Mucosa of rectum (tissue), 2 donors: Measurements from ENCODE around the gene TCFL5.

ENCODE experiments used
- H3K27ac ChIP-seq, 2 donors: one replicate each; pipeline ENCODE4 v1.7.0; 2013; ENCODE audit warnings: inconsistent platforms in 2 of 2, low read depth in 2 of 2, low read length in 2 of 2
- H3K27me3 ChIP-seq, 2 donors: one replicate each; pipeline ENCODE4 v1.7.0; 2013; ENCODE audit warnings: low read length in 2 of 2; ENCODE audit not compliant: control insufficient read depth in 2 of 2, insufficient read depth in 2 of 2
- H3K36me3 ChIP-seq, 2 donors: one replicate each; pipeline ENCODE4 v1.7.0; 2013; ENCODE audit warnings: low read length in 2 of 2; ENCODE audit not compliant: control insufficient read depth in 2 of 2, insufficient read depth in 2 of 2
- H3K4me1 ChIP-seq, 2 donors: one replicate each; pipeline ENCODE4 v1.7.0; 2013; ENCODE audit warnings: low read length in 2 of 2, mild to moderate bottlenecking in 1 of 2; ENCODE audit not compliant: control insufficient read depth in 2 of 2, insufficient read depth in 2 of 2
- H3K4me3 ChIP-seq, 2 donors: one replicate each; pipeline ENCODE4 v1.7.0; 2013; ENCODE audit warnings: low read length in 2 of 2
- H3K9ac ChIP-seq, 2 donors: one replicate each; pipeline ENCODE4 v1.7.0; 2013; ENCODE audit warnings: low read length in 2 of 2, low read depth in 1 of 2, mild to moderate bottlenecking in 1 of 2
- H3K9me3 ChIP-seq, 2 donors: one replicate each; pipeline ENCODE4 v1.7.0; 2013; ENCODE audit warnings: low read length in 2 of 2; ENCODE audit not compliant: control insufficient read depth in 2 of 2
- donor health status: healthy.
- donor health status: Normal muscosa, but diverticular disease.

TCFL5 gene

GRCh38 chr20:62797671-62798532 is 63.7 kb downstream of the TCFL5 start:
- peaks cover 36 to 38% of the 10 kb centered on the region in 2 donors for H3K4me1 ChIP-seq
- H3K9me3 ChIP-seq = no peaks in the 10 kb centered on the region
- peak overlapping the region; percentile 79 to 84 for H3K27ac ChIP-seq
- H3K36me3 ChIP-seq = peaks cover 16% of the 10 kb centered on the region in 2 donors
- H3K27me3 ChIP-seq = no peaks in the 10 kb centered on the region
- peak overlapping the region in 1 of 2 donors; percentile 3 for H3K4me3 ChIP-seq
- H3K9ac ChIP-seq = peak overlapping the region; percentile 32 to 67

- Histone ChIP-seq H3K9me3 (no peaks in the 10 kb centered on the region), H3K27me3 (no peaks in the 10 kb centered on the region), H3K36me3 (peaks cover 16% of the 10 kb centered on the region in 2 donors), H3K27ac (peak overlapping the region; percentile 70 to 89), H3K9ac (peak overlapping the region; percentile 32 to 68), H3K4me1 (peaks cover 36 to 38% of the 10 kb centered on the region in 2 donors), H3K4me3 (peak overlapping the region; percentile 74 to 76)
These were observed 64.7 kb downstream of the TCFL5 start for GRCh38 chr20:62796699-62797491.

DNA sequence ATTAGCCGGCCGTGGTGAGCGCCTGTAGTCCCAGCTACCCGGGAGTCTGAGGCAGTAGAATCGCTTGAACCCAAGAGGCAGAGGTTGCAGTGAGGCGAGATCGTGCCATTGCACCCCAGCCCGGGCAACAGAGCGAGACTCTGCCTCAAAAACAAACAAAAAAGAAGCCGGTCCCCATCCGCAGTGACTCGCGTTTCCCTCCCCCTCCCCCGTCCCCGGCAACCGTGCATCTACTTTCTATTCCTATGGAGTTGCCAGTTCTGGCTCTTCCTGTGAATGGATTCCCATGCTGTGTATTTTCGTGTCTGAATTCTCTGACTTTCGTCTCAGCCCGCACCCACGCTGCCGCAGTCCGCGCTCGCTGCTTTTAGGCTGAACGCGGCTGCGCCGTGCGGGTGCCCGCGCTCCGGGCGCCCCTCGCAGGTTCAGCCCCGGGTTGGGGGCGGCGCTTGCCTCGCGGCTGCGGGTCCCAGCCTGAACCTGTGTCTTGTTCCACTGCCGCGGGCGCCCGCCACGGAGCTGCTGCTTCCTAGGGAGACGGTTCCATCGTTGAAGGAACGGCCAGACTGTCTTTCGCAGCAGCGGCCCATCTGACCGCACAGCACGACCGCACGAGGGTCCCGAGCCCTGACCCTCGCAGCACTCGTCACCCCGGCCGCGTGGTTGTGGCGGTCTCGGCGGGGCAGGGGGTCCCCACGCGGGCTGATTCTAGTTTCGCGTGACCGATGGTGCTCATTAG is 66.4 kb downstream of the TCFL5 start:
- Histone ChIP-seq H3K9ac (peak overlapping the region; percentile 72 to 91), H3K4me1 (peaks cover 36 to 38% of the 10 kb centered on the region in 2 donors), H3K27ac (peak overlapping the region; percentile 89 to 95), H3K9me3 (no peaks in the 10 kb centered on the region), H3K27me3 (no peaks in the 10 kb centered on the region), H3K4me3 (peak overlapping the region; percentile 70 to 76), H3K36me3 (peaks cover 11 to 13% of the 10 kb centered on the region in 2 donors)

GRCh38 chr20:62794007-62794724 is 67.5 kb downstream of the TCFL5 start:
- H3K27me3 ChIP-seq = no peaks in the 10 kb centered on the region
- no peaks in the 10 kb centered on the region for H3K9me3 ChIP-seq
- H3K9ac ChIP-seq = peak overlapping the region; percentile 85 to 91
- H3K4me3 ChIP-seq = peak overlapping the region; percentile 70 to 76
- peak overlapping the region; percentile 89 to 95 for H3K27ac ChIP-seq
- H3K4me1 ChIP-seq = peaks cover 36 to 38% of the 10 kb centered on the region in 2 donors
- H3K36me3 ChIP-seq = peaks cover 5% of the 10 kb centered on the region in 2 donors

GRCh38 chr20:62793757-62794006 is 67.9 kb downstream of the TCFL5 start:
- peaks cover 36% of the 10 kb centered on the region in 2 donors for H3K4me1 ChIP-seq
- H3K9ac ChIP-seq = peak overlapping the region; percentile 70 to 74
- no peaks in the 10 kb centered on the region for H3K9me3 ChIP-seq
- H3K27ac ChIP-seq = peak overlapping the region; percentile 88 to 94
- peaks cover under 1% of the 10 kb centered on the region in 2 donors for H3K36me3 ChIP-seq
- peak overlapping the region; percentile 61 to 64 for H3K4me3 ChIP-seq
- no peaks in the 10 kb centered on the region for H3K27me3 ChIP-seq

GRCh38 chr20:62792940-62793756 is 68.5 kb downstream of the TCFL5 start:
- Histone ChIP-seq H3K9ac (peak overlapping the region; percentile 70 to 74), H3K27me3 (no peaks in the 10 kb centered on the region), H3K4me3 (peak overlapping the region; percentile 61 to 64), H3K9me3 (no peaks in the 10 kb centered on the region), H3K4me1 (peaks cover 31 to 32% of the 10 kb centered on the region in 2 donors), H3K36me3 (no peaks in the 10 kb centered on the region), H3K27ac (peak overlapping the region; percentile 88 to 94)

DNA sequence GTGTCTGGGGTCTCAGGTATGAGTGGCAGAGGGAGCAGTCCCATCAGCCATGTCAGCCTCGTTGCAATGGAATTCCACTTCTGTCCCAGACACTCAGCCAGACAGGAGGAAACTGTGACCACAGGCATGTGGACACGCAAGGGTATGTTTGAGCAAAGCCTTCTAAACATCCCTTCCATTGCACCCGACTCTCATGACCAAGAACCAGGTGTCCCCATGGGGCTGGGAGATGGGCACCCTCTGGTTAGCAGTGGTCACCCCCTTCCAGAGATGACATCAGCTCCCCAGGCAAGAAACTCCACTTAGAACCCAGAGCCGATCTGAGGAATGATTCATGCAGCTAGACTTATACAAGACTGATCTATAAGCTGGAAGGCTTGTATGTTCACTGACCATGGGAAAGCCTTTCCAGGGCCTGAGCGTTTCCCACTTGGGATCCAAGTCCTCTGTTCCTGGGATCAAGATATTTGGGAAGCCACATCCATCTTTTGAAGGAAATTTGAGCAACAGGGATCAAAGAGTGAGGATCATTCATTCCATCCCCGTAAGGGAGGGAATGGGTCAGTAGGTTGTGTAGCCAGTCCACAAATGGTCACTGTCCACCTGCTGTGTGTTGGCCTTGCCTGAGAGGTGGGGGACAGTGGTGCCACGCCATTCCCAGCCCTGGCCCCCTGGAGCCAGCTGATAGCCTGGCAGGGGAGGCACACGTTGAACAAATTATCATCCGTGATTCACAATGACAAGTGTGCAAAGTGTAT is 69.3 kb downstream of the TCFL5 start:
- Histone ChIP-seq H3K36me3 (no peaks in the 10 kb centered on the region), H3K9me3 (no peaks in the 10 kb centered on the region), H3K4me3 (no peak overlapping the region), H3K4me1 (peaks cover 23 to 24% of the 10 kb centered on the region in 2 donors), H3K27ac (no peak overlapping the region), H3K27me3 (no peaks in the 10 kb centered on the region), H3K9ac (no peak overlapping the region)

GRCh38 chr20:62791301-62792181 is 70.1 kb downstream of the TCFL5 start:
- no peaks in the 10 kb centered on the region for H3K27me3 ChIP-seq
- no peaks in the 10 kb centered on the region for H3K36me3 ChIP-seq
- no peaks in the 10 kb centered on the region for H3K9me3 ChIP-seq
- H3K4me1 ChIP-seq = peaks cover 17 to 19% of the 10 kb centered on the region in 2 donors
- no peak overlapping the region for H3K27ac ChIP-seq
- no peak overlapping the region for H3K4me3 ChIP-seq
- no peak overlapping the region for H3K9ac ChIP-seq
